ENCODE measurements around the gene PCNA.

The PCNA gene

GRCh38 chr20:5146099-5146668, 26.4 kb upstream of the PCNA start:
- TF ChIP-seq EZH2phosphoT487 (conservative IDR thresholded peaks at IDR 0.05; ENCODE audit: low read length) = no peak
- TF ChIP-seq, protein P1, sequence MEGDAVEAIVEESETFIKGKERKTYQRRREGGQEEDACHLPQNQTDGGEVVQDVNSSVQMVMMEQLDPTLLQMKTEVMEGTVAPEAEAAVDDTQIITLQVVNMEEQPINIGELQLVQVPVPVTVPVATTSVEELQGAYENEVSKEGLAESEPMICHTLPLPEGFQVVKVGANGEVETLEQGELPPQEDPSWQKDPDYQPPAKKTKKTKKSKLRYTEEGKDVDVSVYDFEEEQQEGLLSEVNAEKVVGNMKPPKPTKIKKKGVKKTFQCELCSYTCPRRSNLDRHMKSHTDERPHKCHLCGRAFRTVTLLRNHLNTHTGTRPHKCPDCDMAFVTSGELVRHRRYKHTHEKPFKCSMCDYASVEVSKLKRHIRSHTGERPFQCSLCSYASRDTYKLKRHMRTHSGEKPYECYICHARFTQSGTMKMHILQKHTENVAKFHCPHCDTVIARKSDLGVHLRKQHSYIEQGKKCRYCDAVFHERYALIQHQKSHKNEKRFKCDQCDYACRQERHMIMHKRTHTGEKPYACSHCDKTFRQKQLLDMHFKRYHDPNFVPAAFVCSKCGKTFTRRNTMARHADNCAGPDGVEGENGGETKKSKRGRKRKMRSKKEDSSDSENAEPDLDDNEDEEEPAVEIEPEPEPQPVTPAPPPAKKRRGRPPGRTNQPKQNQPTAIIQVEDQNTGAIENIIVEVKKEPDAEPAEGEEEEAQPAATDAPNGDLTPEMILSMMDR (IDR thresholded peaks at IDR 0.05; ENCODE audit: insufficient read depth, low read length, poor library complexity, severe bottlenecking) = no peak
- H4K20me1 ChIP-seq (ENCODE audit: low read depth, low read length) = 0 out of 2 replicates have a peak, but pooled peaks cover 11% of the 10 kb centered on the region
- no peaks in the 10 kb centered on the region for H3K27me3 ChIP-seq (ENCODE audit: low read length)
- no peak overlapping the region for H3K27ac ChIP-seq (ENCODE audit: low read depth, low read length)
- no peak overlapping the region for H3K4me3 ChIP-seq (ENCODE audit: insufficient read depth, low read length, poor library complexity, severe bottlenecking)
- H3K4me2 ChIP-seq (ENCODE audit: low read depth, low read length, poor library complexity, severe bottlenecking) = no peak overlapping the region
- H3K36me3 ChIP-seq (ENCODE audit: low read length) = no peaks in the 10 kb centered on the region
- no peak overlapping the region for H2AFZ ChIP-seq (ENCODE audit: low read depth, low read length, severe bottlenecking)
- H3K9ac ChIP-seq (ENCODE audit: low read length) = no peak overlapping the region
- no peaks in the 10 kb centered on the region for H3K9me3 ChIP-seq (ENCODE audit: insufficient read depth, low read length)
- no peaks in the 10 kb centered on the region for H3F3A ChIP-seq (ENCODE audit: insufficient read depth)
- H3K9me2 ChIP-seq (replicated peaks; ENCODE audit: insufficient read depth, low read length) = no peaks in the 10 kb centered on the region
- peaks cover 90% of the 10 kb centered on the region for H3K79me2 ChIP-seq (ENCODE audit: insufficient read depth, low read length)

- no peak overlapping the region for H3K4me2 ChIP-seq (ENCODE audit: low read depth, low read length, poor library complexity, severe bottlenecking)
- no peaks in the 10 kb centered on the region for H3K9me2 ChIP-seq (replicated peaks; ENCODE audit: insufficient read depth, low read length)
- TF ChIP-seq, protein P1 (IDR thresholded peaks at IDR 0.05; ENCODE audit: insufficient read depth, low read length, poor library complexity, severe bottlenecking) = no peak
- H3K79me2 ChIP-seq (ENCODE audit: insufficient read depth, low read length) = peaks cover 90% of the 10 kb centered on the region
- H4K20me1 ChIP-seq (ENCODE audit: low read depth, low read length) = 0 out of 2 replicates have a peak, but pooled peaks cover 11% of the 10 kb centered on the region
- no peaks in the 10 kb centered on the region for H3F3A ChIP-seq (ENCODE audit: insufficient read depth)
- H3K27ac ChIP-seq (ENCODE audit: low read depth, low read length) = no peak overlapping the region
- no peak overlapping the region for H2AFZ ChIP-seq (ENCODE audit: low read depth, low read length, severe bottlenecking)
- no peaks in the 10 kb centered on the region for H3K9me3 ChIP-seq (ENCODE audit: insufficient read depth, low read length)
- H3K27me3 ChIP-seq (ENCODE audit: low read length) = no peaks in the 10 kb centered on the region
- H3K36me3 ChIP-seq (ENCODE audit: low read length) = no peaks in the 10 kb centered on the region
- H3K9ac ChIP-seq (ENCODE audit: low read length) = no peak overlapping the region
- H3K4me3 ChIP-seq (ENCODE audit: insufficient read depth, low read length, poor library complexity, severe bottlenecking) = no peak overlapping the region
Measured at GRCh38 chr20:5145365-5146098, 25.8 kb upstream of the PCNA start.

GRCh38 chr20:5143851-5144250, 24.1 kb upstream of the PCNA start:
- Histone ChIP-seq H3K36me3 (ENCODE audit: low read length) (no peaks in the 10 kb centered on the region), H3K27me3 (ENCODE audit: low read length) (no peaks in the 10 kb centered on the region), H3K79me2 (ENCODE audit: insufficient read depth, low read length) (peaks cover 90% of the 10 kb centered on the region), H3K4me2 (ENCODE audit: low read depth, low read length, poor library complexity, severe bottlenecking) (no peak overlapping the region), H4K20me1 (ENCODE audit: low read depth, low read length) (peaks cover 14% of the 10 kb centered on the region; the same call in 1 of the 2 replicates), H3K27ac (ENCODE audit: low read depth, low read length) (no peak overlapping the region), H3K9me2 (replicated peaks; ENCODE audit: insufficient read depth, low read length) (no peaks in the 10 kb centered on the region), H3K9ac (ENCODE audit: low read length) (no peak overlapping the region), H3F3A (ENCODE audit: insufficient read depth) (no peaks in the 10 kb centered on the region), H2AFZ (ENCODE audit: low read depth, low read length, severe bottlenecking) (no peak overlapping the region), H3K4me3 (ENCODE audit: insufficient read depth, low read length, poor library complexity, severe bottlenecking) (no peak overlapping the region), H3K9me3 (ENCODE audit: insufficient read depth, low read length) (no peaks in the 10 kb centered on the region)
- TF ChIP-seq, protein P1 (IDR thresholded peaks at IDR 0.05; ENCODE audit: insufficient read depth, low read length, poor library complexity, severe bottlenecking) = no peak
- no peak for TF ChIP-seq EZH2phosphoT487 (conservative IDR thresholded peaks at IDR 0.05; ENCODE audit: low read length)
